HEK293 (cell line): ENCODE data around the gene PPFIA2.

Source experiments
- CTCF ChIP-seq: fragments of 450-650 bp; formaldehyde crosslinking; IDR thresholded peaks from 2 replicates; pipeline ENCODE4 v1.5.1; 2016; ENCODE audit warnings: missing biosample characterization, missing genetic modification characterization
- TCF7L2 ChIP-seq: IDR thresholded peaks from 2 replicates; pipeline ENCODE4 v1.6.1; 2011; ENCODE audit warnings: low read depth, mild to moderate bottlenecking, inconsistent platforms, low read length, moderate library complexity, borderline replicate concordance
- ZEB2 ChIP-seq: fragments of 450-650 bp; formaldehyde crosslinking; IDR thresholded peaks from 2 replicates; pipeline ENCODE4 v1.5.1; 2016; ENCODE audit warnings: missing biosample characterization, missing genetic modification characterization
- ZNF350 ChIP-seq: fragments of 450-650 bp; formaldehyde crosslinking; IDR thresholded peaks from 2 replicates; pipeline ENCODE4 v1.5.0; 2017; ENCODE audit warnings: missing biosample characterization, mild to moderate bottlenecking, missing genetic modification characterization
- ZNF549 ChIP-seq: fragments of 450-650 bp; IDR thresholded peaks from 2 replicates; pipeline ENCODE4 v1.5.1; 2018; ENCODE audit warnings: missing biosample characterization, missing genetic modification characterization, mild to moderate bottlenecking, inconsistent platforms, moderate library complexity
- ZNF571 ChIP-seq: fragments of 450-650 bp; formaldehyde crosslinking; IDR thresholded peaks from 2 replicates; pipeline ENCODE4 v1.5.0; 2017; ENCODE audit warnings: missing biosample characterization, missing genetic modification characterization
- TF ChIP-seq, protein P1 (sequence below): fragments of 450-650 bp; formaldehyde crosslinking; IDR thresholded peaks from 2 replicates; pipeline ENCODE4 v1.5.1; 2016; ENCODE audit warnings: missing biosample characterization, missing genetic modification characterization
- TF ChIP-seq, protein P2 (sequence below): fragments of 450-650 bp; formaldehyde crosslinking; IDR thresholded peaks from 2 replicates; pipeline ENCODE4 v1.5.1; 2016; ENCODE audit warnings: missing biosample characterization, missing genetic modification characterization, borderline replicate concordance
- TF ChIP-seq, protein P3 (sequence below): fragments of 450-650 bp; formaldehyde crosslinking; IDR thresholded peaks from 2 replicates; pipeline ENCODE4 v1.5.1; 2016; ENCODE audit warnings: missing biosample characterization, missing genetic modification characterization
- TF ChIP-seq, protein P4 (sequence below): fragments of 450-650 bp; formaldehyde crosslinking; IDR thresholded peaks from 2 replicates; pipeline ENCODE4 v1.5.1; 2016; ENCODE audit warnings: missing biosample characterization, missing genetic modification characterization

DNA sequence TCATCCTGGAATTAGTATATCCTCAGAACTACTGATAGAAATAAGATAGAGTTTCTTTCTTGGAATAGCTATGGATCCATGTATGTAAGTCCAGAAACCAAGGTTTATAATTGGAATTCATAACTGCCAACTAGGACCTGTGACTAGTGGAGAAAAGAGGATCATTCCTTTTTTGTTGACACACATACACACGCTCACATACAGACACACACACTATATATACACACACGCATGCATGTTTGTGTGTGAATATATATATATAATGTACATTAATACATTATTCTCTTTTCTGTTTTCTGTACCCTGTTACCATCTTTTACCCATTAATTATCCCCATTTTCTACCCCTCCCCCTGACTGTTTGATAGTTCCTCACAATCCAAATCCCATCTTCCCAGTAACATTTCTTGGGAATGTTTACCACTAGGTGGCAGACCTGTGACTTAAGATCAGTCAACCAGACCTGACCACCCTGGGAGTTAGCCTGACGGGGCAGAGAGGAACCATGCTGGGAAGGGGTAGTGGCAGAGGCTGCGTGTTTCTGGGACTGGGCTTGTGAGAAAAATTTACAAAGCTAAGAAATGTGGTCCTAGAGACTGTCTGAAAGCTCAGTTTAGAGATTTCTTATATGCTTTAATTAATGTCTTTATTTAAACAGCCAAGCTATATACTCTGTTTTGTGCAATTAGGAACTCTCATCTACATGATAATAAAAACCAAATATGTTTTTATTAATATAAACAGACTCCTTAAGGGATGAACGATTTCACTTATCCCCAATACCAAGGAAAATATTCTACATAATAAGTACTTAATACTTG lies 308.0 kb downstream of the PPFIA2 start:
- TF ChIP-seq, protein P1, sequence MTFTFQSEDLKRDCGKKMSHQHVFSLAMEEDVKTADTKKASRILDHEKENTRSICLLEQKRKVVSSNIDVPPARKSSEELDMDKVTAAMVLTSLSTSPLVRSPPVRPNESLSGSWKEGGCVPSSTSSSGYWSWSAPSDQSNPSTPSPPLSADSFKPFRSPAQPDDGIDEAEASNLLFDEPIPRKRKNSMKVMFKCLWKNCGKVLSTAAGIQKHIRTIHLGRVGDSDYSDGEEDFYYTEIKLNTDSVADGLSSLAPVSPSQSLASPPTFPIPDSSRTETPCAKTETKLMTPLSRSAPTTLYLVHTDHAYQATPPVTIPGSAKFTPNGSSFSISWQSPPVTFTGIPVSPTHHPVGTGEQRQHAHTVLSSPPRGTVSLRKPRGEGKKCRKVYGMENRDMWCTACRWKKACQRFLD (tag by site-specific recombination): no peak
- TF ChIP-seq CTCF (peak; percentile 27; the same call in 1 of the 2 replicates), ZNF350 (no peak), ZNF571 (tag by site-specific recombination) (no peak), ZNF549 (tag by site-specific recombination) (no peak), TCF7L2 (no peak), ZEB2 (tag by site-specific recombination) (no peak)
- TF ChIP-seq, protein P2, sequence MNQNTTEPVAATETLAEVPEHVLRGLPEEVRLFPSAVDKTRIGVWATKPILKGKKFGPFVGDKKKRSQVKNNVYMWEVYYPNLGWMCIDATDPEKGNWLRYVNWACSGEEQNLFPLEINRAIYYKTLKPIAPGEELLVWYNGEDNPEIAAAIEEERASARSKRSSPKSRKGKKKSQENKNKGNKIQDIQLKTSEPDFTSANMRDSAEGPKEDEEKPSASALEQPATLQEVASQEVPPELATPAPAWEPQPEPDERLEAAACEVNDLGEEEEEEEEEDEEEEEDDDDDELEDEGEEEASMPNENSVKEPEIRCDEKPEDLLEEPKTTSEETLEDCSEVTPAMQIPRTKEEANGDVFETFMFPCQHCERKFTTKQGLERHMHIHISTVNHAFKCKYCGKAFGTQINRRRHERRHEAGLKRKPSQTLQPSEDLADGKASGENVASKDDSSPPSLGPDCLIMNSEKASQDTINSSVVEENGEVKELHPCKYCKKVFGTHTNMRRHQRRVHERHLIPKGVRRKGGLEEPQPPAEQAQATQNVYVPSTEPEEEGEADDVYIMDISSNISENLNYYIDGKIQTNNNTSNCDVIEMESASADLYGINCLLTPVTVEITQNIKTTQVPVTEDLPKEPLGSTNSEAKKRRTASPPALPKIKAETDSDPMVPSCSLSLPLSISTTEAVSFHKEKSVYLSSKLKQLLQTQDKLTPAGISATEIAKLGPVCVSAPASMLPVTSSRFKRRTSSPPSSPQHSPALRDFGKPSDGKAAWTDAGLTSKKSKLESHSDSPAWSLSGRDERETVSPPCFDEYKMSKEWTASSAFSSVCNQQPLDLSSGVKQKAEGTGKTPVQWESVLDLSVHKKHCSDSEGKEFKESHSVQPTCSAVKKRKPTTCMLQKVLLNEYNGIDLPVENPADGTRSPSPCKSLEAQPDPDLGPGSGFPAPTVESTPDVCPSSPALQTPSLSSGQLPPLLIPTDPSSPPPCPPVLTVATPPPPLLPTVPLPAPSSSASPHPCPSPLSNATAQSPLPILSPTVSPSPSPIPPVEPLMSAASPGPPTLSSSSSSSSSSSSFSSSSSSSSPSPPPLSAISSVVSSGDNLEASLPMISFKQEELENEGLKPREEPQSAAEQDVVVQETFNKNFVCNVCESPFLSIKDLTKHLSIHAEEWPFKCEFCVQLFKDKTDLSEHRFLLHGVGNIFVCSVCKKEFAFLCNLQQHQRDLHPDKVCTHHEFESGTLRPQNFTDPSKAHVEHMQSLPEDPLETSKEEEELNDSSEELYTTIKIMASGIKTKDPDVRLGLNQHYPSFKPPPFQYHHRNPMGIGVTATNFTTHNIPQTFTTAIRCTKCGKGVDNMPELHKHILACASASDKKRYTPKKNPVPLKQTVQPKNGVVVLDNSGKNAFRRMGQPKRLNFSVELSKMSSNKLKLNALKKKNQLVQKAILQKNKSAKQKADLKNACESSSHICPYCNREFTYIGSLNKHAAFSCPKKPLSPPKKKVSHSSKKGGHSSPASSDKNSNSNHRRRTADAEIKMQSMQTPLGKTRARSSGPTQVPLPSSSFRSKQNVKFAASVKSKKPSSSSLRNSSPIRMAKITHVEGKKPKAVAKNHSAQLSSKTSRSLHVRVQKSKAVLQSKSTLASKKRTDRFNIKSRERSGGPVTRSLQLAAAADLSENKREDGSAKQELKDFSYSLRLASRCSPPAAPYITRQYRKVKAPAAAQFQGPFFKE (tag by site-specific recombination): no peak
- TF ChIP-seq, protein P3, sequence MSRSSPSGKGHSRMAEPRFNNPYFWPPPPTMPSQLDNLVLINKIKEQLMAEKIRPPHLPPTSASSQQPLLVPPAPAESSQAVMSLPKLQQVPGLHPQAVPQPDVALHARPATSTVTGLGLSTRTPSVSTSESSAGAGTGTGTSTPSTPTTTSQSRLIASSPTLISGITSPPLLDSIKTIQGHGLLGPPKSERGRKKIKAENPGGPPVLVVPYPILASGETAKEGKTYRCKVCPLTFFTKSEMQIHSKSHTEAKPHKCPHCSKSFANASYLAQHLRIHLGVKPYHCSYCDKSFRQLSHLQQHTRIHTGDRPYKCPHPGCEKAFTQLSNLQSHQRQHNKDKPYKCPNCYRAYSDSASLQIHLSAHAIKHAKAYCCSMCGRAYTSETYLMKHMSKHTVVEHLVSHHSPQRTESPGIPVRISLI (tag by site-specific recombination): no peak
- TF ChIP-seq, protein P4, sequence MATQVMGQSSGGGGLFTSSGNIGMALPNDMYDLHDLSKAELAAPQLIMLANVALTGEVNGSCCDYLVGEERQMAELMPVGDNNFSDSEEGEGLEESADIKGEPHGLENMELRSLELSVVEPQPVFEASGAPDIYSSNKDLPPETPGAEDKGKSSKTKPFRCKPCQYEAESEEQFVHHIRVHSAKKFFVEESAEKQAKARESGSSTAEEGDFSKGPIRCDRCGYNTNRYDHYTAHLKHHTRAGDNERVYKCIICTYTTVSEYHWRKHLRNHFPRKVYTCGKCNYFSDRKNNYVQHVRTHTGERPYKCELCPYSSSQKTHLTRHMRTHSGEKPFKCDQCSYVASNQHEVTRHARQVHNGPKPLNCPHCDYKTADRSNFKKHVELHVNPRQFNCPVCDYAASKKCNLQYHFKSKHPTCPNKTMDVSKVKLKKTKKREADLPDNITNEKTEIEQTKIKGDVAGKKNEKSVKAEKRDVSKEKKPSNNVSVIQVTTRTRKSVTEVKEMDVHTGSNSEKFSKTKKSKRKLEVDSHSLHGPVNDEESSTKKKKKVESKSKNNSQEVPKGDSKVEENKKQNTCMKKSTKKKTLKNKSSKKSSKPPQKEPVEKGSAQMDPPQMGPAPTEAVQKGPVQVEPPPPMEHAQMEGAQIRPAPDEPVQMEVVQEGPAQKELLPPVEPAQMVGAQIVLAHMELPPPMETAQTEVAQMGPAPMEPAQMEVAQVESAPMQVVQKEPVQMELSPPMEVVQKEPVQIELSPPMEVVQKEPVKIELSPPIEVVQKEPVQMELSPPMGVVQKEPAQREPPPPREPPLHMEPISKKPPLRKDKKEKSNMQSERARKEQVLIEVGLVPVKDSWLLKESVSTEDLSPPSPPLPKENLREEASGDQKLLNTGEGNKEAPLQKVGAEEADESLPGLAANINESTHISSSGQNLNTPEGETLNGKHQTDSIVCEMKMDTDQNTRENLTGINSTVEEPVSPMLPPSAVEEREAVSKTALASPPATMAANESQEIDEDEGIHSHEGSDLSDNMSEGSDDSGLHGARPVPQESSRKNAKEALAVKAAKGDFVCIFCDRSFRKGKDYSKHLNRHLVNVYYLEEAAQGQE (tag by site-specific recombination): no peak
